Epithelial cell of prostate (primary cell): Measurements from ENCODE around the gene SFT2D2.
"Not testable (repeated sequence)": the region's sequence is repeated elsewhere in the genome, so short reads cannot be mapped to it uniquely, and the experiment has no call there.

Experiments
- DNase-seq: peaks from one replicate; pipeline ENCODE4 v3.0.0-alpha.2; 2011; ENCODE audit warnings: low read depth, low spot score
- H3K27ac ChIP-seq: fragments of 450-650 bp; 2 replicates; pipeline ENCODE4 v1.5.1; 2017; ENCODE audit warnings: mild to moderate bottlenecking

Gene SFT2D2

DNA sequence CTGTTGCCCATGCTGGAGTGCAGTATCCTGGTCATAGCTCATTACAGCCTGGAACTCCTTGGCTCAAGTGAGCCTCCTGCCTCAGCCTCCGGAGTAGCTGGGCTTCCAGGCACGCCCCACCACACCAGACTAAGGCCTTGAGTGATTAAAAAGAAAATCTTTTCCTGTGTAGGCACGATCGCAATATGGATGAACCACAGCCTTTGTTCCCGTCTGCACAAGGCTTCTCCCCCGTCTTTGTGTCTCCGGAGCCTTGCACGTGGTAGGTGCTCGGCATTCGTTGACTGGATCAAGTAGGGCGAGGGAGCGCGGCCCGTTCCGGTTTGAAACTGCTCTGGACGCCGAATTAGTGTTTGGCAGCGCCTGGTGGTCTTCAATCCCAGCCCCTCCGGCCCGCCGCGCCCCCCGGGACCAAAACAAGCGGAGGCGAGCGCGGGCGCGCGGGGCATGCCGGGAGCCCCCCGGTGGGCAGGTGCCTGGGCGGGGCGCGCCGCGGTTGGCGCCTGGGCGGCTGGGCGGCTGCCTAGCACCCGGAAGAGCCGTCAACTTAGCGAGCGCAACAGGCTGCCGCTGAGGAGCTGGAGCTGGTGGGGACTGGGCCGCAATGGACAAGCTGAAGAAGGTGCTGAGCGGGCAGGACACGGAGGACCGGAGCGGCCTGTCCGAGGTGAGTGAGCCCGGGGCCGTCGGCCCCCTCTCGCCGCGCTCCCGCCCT, at the start of gene SFT2D2:
Gene SFT2D2 (plus strand): TSS at position 529 of the 715 bp plus-strand sequence. CDS start 76 bp downstream, at position 605.
- DNase-seq: no peak
- peak within 1 kb of the TSS; percentile 54 for H3K27ac ChIP-seq

GRCh38 chr1:168178227-168178637, 47.6 kb upstream of the SFT2D2 start:
- peak overlapping the region; percentile 93 for H3K27ac ChIP-seq
- DNase-seq: no peak

GRCh38 chr1:168178638-168179437, 47.0 kb upstream of the SFT2D2 start, which contains the start of gene TIPRL:
TSS of gene TIPRL (plus strand) at chr1:168178962. CDS start at chr1:168179078, 116 bp downstream.
- H3K27ac ChIP-seq: peak within 1 kb of the TSS; percentile 93
- DNase-seq: peak; percentile 90

DNA sequence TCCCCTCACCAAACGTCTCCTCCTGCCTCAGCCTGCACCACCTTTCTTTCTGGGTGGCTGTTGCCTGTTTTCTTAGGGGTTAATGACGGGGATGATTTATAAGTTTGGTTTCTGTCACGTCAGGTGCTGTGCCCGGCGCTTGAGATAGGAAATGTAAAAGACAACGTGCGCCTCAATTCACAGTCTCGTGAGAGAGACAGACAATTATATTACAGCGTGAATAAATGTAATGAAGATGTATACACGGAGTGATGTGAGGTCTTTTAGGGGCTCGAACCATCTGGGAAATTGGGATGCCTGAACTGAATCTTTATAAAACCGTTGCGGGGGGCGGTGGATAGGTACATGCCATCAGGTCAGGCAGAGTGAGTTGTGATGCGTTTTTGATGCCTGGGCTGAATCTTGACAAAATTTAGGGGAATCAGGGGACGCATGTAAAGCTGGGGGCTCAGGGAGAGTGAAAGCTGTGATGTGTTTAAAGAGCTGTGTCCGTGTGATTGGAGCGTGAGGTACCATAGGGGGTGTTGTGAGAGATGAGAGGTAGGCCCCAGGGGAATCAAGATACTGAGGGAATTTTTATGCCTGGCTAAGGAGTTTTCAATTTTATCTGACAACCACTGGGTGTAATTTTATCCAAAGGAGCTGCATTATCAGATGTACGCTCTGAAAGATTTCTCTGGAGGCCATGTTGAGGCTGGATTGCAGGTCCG, 46.2 kb upstream of the SFT2D2 start:
- DNase-seq: no peak
- peak overlapping the region; percentile 93 for H3K27ac ChIP-seq

- peak overlapping the region; percentile 93 for H3K27ac ChIP-seq
- no peak for DNase-seq
Observed at GRCh38 chr1:168180148-168180524, 45.7 kb upstream of the SFT2D2 start.

DNA sequence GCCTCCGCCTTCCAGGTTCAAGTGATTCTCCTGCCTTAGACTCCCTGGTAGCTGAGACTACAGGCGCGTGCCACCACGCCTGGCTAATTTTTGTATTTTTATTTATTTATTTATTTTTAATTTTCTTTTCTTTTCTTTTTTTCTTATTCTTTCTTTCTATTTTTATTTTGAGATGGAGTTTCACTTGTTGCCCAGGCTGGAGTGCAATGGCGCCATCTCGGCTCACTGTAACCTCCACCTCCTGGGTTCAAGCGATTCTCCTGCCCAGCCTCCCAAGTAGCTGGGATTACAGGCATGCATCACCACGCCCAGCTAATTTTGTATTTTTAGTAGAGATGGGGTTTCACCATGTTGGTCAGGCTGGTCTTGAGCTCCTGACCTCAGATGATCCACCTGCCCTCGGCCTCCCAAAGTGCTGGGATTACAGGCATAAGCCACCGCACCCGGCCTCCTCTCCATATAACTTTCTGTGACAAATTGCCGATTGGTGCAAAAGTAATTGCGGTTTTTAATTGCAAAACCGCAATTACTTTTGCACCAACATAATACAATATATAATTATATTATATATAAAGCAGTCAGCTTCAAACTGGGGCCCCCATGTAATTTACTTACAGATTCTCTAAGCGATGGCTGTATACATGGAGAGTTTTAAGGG, 44.6 kb upstream of the SFT2D2 start:
- peak overlapping the region; percentile 93 for H3K27ac ChIP-seq
- DNase-seq: not testable (repeated sequence)

DNA sequence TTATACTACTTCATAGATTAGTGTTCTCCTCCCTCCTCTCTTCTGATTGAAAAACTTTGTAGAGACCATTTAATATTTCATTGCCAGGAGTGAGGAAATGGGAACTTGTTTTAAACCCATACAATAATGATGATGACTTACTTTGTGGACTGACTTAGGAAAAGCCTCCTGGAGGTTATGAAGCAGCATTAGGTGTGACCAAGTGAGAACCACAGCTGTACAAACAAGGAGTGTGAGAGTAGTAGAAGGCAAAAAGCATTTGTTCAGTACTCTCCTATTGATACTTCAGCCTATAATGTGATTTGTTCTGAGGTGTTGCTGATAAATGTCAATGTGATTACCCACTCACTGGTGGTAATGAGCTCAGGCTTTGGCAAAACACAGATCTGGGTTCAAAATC, 38.6 kb upstream of the SFT2D2 start:
- DNase-seq: no peak
- no peak overlapping the region for H3K27ac ChIP-seq

- no peak for DNase-seq
Observed at GRCh38 chr1:168190403-168190802, 35.4 kb upstream of the SFT2D2 start.

GRCh38 chr1:168195199-168196135, 30.3 kb upstream of the SFT2D2 start:
- H3K27ac ChIP-seq: no peak overlapping the region
- no peak for DNase-seq

More at GRCh38 chr1:168190403-168190802, 35.4 kb upstream of the SFT2D2 start:
- H3K27ac ChIP-seq: no peak overlapping the region

GRCh38 chr1:168199056-168199455, 26.7 kb upstream of the SFT2D2 start:
- no peak for DNase-seq
- no peak overlapping the region for H3K27ac ChIP-seq

DNA sequence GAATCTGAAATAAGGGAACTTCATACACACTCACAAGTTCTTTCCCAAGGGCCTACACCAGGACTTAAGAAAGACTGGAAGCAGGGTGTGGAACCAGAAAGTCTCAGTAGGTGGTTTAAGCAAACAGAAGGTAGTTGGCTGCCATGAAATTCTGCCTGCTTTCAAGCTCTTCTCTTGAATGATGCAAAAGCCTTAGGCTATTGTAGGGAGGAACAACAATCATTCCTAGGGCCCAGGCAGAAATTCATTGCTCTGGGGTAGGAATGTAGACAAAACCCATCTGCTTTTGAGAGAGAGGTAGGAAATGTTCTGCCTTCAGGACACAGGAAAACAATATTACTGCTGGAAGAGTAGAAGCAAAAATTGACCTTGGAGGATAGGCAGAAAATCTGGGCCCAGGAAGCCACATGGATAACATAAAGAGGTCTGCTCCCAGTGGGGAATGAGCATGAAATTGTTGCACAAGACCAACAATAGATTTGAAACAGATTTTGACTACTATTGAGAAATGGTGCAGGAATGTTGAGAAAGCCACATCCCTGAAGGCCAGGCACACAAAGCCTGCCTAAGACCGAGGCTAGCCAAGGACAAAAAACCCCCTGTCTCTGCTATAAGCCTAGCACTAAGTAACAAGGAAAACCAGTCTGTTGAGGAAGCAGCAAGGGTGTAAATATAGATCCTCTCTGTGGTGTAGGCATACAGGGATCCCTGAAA, 22.7 kb upstream of the SFT2D2 start:
- peak overlapping the region; percentile 21 for H3K27ac ChIP-seq
- no peak for DNase-seq

GRCh38 chr1:168206111-168206510, 19.7 kb upstream of the SFT2D2 start:
- no peak overlapping the region for H3K27ac ChIP-seq
- DNase-seq: no peak

- H3K27ac ChIP-seq, DNase-seq: not testable (repeated sequence)
Observed at GRCh38 chr1:168207673-168208072, 18.1 kb upstream of the SFT2D2 start.

- no peak for DNase-seq
- no peak overlapping the region for H3K27ac ChIP-seq
Observed at GRCh38 chr1:168210312-168210711, 15.5 kb upstream of the SFT2D2 start.

DNA sequence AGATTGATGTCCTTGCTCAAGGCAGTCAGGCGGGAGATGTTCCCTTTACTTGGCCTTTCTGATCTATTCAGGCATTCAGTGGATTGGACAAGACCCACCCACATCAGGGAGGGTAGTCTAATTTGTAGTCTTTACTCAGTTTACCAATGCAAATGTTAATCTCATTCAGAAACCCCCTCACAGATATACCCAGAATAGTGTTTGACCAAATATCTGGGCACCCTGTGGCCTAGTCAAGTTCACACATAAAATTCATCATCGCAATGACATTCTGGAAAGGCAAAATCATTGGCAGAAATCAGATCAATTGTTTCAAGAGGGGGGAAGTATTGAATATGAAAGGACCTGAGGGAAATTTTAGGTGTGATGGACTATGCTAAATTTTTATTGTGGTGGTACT, 12.5 kb upstream of the SFT2D2 start:
- H3K27ac ChIP-seq: no peak overlapping the region
- DNase-seq: no peak

DNA sequence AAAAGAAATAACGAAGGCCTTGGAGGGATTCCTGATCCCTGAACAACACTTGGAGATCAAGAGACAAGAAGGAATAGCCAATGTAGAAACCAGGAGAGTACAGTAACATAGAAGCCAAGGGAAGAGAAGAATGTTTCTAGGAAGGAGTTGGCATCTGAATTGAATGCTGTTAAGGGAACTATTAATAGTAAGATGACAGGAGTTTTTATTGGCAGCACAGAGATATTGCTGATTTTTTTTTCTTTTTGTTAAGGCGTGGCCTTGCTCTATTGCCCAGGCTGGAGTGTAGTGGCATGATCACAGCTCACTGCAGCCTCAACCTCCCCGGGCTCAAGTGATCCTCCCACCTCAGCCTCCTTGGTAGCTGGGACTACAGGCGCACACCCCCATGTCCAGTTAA, 9.6 kb upstream of the SFT2D2 start:
- no peak for DNase-seq

GRCh38 chr1:168217664-168218063, 8.1 kb upstream of the SFT2D2 start:
- no peak for DNase-seq
- H3K27ac ChIP-seq: no peak overlapping the region

More for the DNA sequence above, 9.6 kb upstream of the SFT2D2 start:
- H3K27ac ChIP-seq: no peak overlapping the region

- no peak for DNase-seq
- H3K27ac ChIP-seq: no peak overlapping the region
Observed at GRCh38 chr1:168218658-168219057, 7.1 kb upstream of the SFT2D2 start.

DNA sequence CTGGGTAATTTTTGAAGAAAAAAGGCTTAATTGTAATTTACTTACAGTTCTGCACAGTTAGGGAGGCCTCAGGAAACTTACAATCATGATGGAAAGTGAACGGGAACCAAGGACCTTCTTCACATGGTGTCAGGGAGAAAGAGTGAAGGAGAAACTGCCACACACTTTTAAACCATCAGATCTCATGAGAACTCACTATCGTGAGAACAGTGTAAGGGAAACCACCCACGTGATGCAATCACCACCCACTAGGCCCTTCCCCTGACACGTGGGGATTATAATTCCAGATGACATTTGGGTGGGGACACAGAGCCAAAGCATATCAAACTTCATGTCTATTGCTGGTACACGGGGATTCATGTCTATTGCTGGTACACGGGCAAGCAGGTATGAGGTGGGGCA, 5.3 kb upstream of the SFT2D2 start:
- DNase-seq: no peak
- no peak overlapping the region for H3K27ac ChIP-seq
